HL-60 (cell line): ENCODE data around the gene MYL7.

Experiments used
- DNase-seq, 2 experiments: peaks; one replicate each; pipeline ENCODE4 v3.0.0-alpha.2; 2010 to 2020; ENCODE audit warnings: low read depth in 1 of 2, low spot score in 1 of 2
- H3K27ac ChIP-seq: fragments of 250-450 bp; sonication (Bioruptor Pico); replicated peaks from 2 replicates; pipeline ENCODE4 v1.5.1; 2020; ENCODE audit warnings: mild to moderate bottlenecking, moderate library complexity
- H3K27me3 ChIP-seq: fragments of 250-450 bp; sonication (Bioruptor Pico); 2 replicates; pipeline ENCODE4 v1.5.1; 2021; ENCODE audit warnings: mild to moderate bottlenecking, moderate library complexity; ENCODE audit not compliant: insufficient read depth, poor library complexity, severe bottlenecking
- H3K4me3 ChIP-seq: replicated peaks from 2 replicates; pipeline ENCODE4 v1.5.1; 2011; ENCODE audit warnings: mild to moderate bottlenecking, control low read depth, low read length; ENCODE audit not compliant: insufficient read depth
- GABPA ChIP-seq: IDR thresholded peaks from 2 replicates; pipeline ENCODE4 v1.6.1; 2012; ENCODE audit warnings: low read depth
- POLR2AphosphoS5 ChIP-seq: IDR thresholded peaks from 2 replicates; pipeline ENCODE4 v1.6.1; 2012; ENCODE audit warnings: low read depth
- REST ChIP-seq: IDR thresholded peaks from 2 replicates; pipeline ENCODE4 v1.6.1; 2012; ENCODE audit warnings: low read depth; ENCODE audit not compliant: insufficient replicate concordance
- SPI1 ChIP-seq: IDR thresholded peaks from 2 replicates; pipeline ENCODE4 v1.6.1; 2012; ENCODE audit warnings: low read depth, mild to moderate bottlenecking, borderline replicate concordance
- long read RNA-seq: library from polyadenylated mRNA; unstranded; transcript quantifications from one replicate; pipeline ENCODE4 v2.0.0, GENCODE V29; 2020
- TF ChIP-seq, protein P1 (sequence below): IDR thresholded peaks from one replicate; pipeline ENCODE4 v1.5.1; 2011; ENCODE audit warnings: low read length, control low read depth, inconsistent platforms; ENCODE audit not compliant: insufficient read depth

MYL7 gene
- long read RNA-seq, result 0 reads

DNA sequence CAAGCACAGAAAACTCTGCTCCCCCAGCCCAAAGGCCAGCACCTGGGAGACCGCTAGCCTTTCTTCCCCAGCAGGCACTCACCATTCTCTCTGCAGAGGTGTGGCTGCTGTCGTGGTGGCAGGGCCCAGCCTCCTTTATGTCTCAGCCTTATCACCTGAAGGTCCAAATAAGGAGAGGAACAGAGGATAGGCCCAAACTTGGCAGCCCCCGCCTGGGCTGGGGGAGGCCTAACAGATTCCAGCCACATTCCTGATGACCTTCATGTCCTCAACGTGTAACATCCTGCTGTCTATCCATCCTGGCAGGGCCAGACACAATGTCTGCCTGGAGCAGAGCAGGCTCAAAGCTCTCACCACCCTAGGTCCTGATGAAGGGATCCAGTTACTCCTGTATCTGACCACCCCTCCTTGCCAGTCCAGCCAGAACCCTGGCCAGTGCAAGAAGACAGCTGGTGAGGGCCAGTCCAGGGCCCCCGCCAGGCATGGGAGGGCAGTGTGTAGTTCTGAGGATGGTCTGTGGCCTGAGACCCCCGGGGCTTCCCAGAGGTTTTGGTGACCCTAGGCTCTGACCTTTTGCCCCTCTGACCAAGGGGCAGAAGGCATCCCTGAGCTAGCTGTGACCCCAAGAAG, at the start of gene MYL7:
TSS of gene MYL7 (minus strand) at position 112 of the 630 bp plus-strand sequence. CDS start at position 85, 27 bp downstream.
- no peak within 1 kb of the TSS for H3K27ac ChIP-seq
- H3K27me3 ChIP-seq, result peaks cover 6% of the 10 kb centered on the region
- no peak for DNase-seq
- no peak for TF ChIP-seq POLR2AphosphoS5
- TF ChIP-seq, protein P1, sequence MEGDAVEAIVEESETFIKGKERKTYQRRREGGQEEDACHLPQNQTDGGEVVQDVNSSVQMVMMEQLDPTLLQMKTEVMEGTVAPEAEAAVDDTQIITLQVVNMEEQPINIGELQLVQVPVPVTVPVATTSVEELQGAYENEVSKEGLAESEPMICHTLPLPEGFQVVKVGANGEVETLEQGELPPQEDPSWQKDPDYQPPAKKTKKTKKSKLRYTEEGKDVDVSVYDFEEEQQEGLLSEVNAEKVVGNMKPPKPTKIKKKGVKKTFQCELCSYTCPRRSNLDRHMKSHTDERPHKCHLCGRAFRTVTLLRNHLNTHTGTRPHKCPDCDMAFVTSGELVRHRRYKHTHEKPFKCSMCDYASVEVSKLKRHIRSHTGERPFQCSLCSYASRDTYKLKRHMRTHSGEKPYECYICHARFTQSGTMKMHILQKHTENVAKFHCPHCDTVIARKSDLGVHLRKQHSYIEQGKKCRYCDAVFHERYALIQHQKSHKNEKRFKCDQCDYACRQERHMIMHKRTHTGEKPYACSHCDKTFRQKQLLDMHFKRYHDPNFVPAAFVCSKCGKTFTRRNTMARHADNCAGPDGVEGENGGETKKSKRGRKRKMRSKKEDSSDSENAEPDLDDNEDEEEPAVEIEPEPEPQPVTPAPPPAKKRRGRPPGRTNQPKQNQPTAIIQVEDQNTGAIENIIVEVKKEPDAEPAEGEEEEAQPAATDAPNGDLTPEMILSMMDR, result no peak
- TF ChIP-seq REST, result no peak
- TF ChIP-seq GABPA, result no peak
- TF ChIP-seq SPI1, result no peak
- H3K4me3 ChIP-seq, result no peak within 1 kb of the TSS

- H3K27me3 ChIP-seq, result no peaks in the 10 kb centered on the region
- TF ChIP-seq GABPA (no peak), POLR2AphosphoS5 (no peak), REST (no peak), SPI1 (no peak)
- TF ChIP-seq, protein P1, result no peak
- H3K27ac ChIP-seq, result no peak overlapping the region
- H3K4me3 ChIP-seq, result no peak overlapping the region
- DNase-seq, result no peak
Measured at GRCh38 chr7:44189993-44190872, 49.1 kb upstream of the MYL7 start.

- TF ChIP-seq SPI1, result no peak
- TF ChIP-seq, protein P1, result no peak
- TF ChIP-seq POLR2AphosphoS5, result no peak
- no peak for TF ChIP-seq REST
- no peak for TF ChIP-seq GABPA
- Histone ChIP-seq H3K4me3 (no peak within 1 kb of the TSS), H3K27me3 (no peaks in the 10 kb centered on the region), H3K27ac (no peak within 1 kb of the TSS)
- no peak for DNase-seq
Measured at GRCh38 chr7:44189286-44189992, 48.3 kb upstream of the MYL7 start, which contains the start of gene GCK. Gene GCK (minus strand): TSS chr7:44189439. CDS start chr7:44188953, 486 bp downstream.
